GM18951 (cell line): ENCODE measurements around the gene DDX39A.
A peak's percentile ranks its signal among the peaks of the same experiment; 100 is the strongest.

Source experiments
- POLR2A ChIP-seq: IDR thresholded peaks from 4 replicates; pipeline ENCODE4 v1.6.1; 2011; ENCODE audit warnings: mild to moderate bottlenecking; ENCODE audit not compliant: insufficient read length, insufficient read depth; ENCODE audit errors: extremely low read depth
- in situ Hi-C: fragments of 300-500 bp; cut with MboI; formaldehyde crosslinking; loops from one replicate; pipeline ENCODE4 v1.12.0; 2022; ENCODE audit warnings: low sequenced_read_pairs, mixed read lengths, inconsistent platforms; ENCODE audit not compliant: unreplicated experiment

The DDX39A gene

GRCh38 chr19:14442891-14443631, 23.9 kb upstream of the DDX39A start:
- in situ Hi-C loops = no loop called here
- TF ChIP-seq POLR2A = no peak

- no peak for TF ChIP-seq POLR2A
- in situ Hi-C loops = no loop called here
Observed at GRCh38 chr19:14441041-14441938, 22.1 kb upstream of the DDX39A start.

- in situ Hi-C loops = no loop called here
- peak; percentile 81 for TF ChIP-seq POLR2A
Observed at GRCh38 chr19:14440049-14440448, 20.9 kb upstream of the DDX39A start.

GRCh38 chr19:14439014-14439413, 19.9 kb upstream of the DDX39A start:
- in situ Hi-C loops = no loop called here
- TF ChIP-seq POLR2A = no peak

- no peak for TF ChIP-seq POLR2A
- in situ Hi-C loops = no loop called here
Observed at GRCh38 chr19:14437578-14438140, 18.5 kb upstream of the DDX39A start.

GRCh38 chr19:14435320-14436050, 16.3 kb upstream of the DDX39A start:
- in situ Hi-C loops = no loop called here
- TF ChIP-seq POLR2A = no peak

- no peak for TF ChIP-seq POLR2A
- in situ Hi-C loops = no loop called here
Observed at GRCh38 chr19:14434543-14435319, 15.6 kb upstream of the DDX39A start.

- no peak for TF ChIP-seq POLR2A
- in situ Hi-C loops = no loop called here
Observed at GRCh38 chr19:14433554-14434501, 14.7 kb upstream of the DDX39A start.

GRCh38 chr19:14432791-14433553, 13.8 kb upstream of the DDX39A start, which contains the start of gene PKN1:
Gene PKN1 (plus strand): TSS chr19:14433306. CDS start chr19:14433522, 216 bp downstream.
- in situ Hi-C loops = no loop called here
- peak; percentile 68 for TF ChIP-seq POLR2A

- TF ChIP-seq POLR2A = no peak
- in situ Hi-C loops = no loop called here
Observed at GRCh38 chr19:14430712-14431111, 11.6 kb upstream of the DDX39A start.
